GM18951 (cell line): Measurements from ENCODE around the gene FARP1.

ENCODE experiments used
- POLR2A ChIP-seq: IDR thresholded peaks from 4 replicates; pipeline ENCODE4 v1.6.1; 2011; ENCODE audit warnings: mild to moderate bottlenecking; ENCODE audit not compliant: insufficient read length, insufficient read depth; ENCODE audit errors: extremely low read depth
- in situ Hi-C: fragments of 300-500 bp; cut with MboI; formaldehyde crosslinking; loops from one replicate; pipeline ENCODE4 v1.12.0; 2022; ENCODE audit warnings: low sequenced_read_pairs, mixed read lengths, inconsistent platforms; ENCODE audit not compliant: unreplicated experiment

FARP1 gene

GRCh38 chr13:98405107-98405571 is 262.2 kb downstream of the FARP1 start:
- TF ChIP-seq POLR2A, result no peak
- in situ Hi-C loops, result loop anchor here (25.0 kb wide), 1 partner anchor 543 kb away; no protein-coding TSS in a partner anchor

GRCh38 chr13:98405690-98406344 is 262.9 kb downstream of the FARP1 start:
- TF ChIP-seq POLR2A, result no peak
- in situ Hi-C loops, result loop anchor here (25.0 kb wide), 1 partner anchor 544 kb away; no protein-coding TSS in a partner anchor

- TF ChIP-seq POLR2A, result no peak
- in situ Hi-C loops, result loop anchor here (25.0 kb wide), 1 partner anchor 544 kb away; no protein-coding TSS in a partner anchor
Observed at GRCh38 chr13:98406427-98406826, 263.5 kb downstream of the FARP1 start.

- TF ChIP-seq POLR2A, result no peak
- in situ Hi-C loops, result loop anchor here (25.0 kb wide), 1 partner anchor 545 kb away; no protein-coding TSS in a partner anchor
Observed at GRCh38 chr13:98406971-98407370, 264.1 kb downstream of the FARP1 start.

- in situ Hi-C loops, result loop anchor here (25.0 kb wide), 1 partner anchor 545 kb away; no protein-coding TSS in a partner anchor
Observed at GRCh38 chr13:98407575-98407974, 264.7 kb downstream of the FARP1 start.

GRCh38 chr13:98409281-98409680 is 266.4 kb downstream of the FARP1 start:
- in situ Hi-C loops, result loop anchor here (25.0 kb wide), 1 partner anchor 547 kb away; no protein-coding TSS in a partner anchor
- TF ChIP-seq POLR2A, result no peak

More at GRCh38 chr13:98407575-98407974, 264.7 kb downstream of the FARP1 start:
- no peak for TF ChIP-seq POLR2A

GRCh38 chr13:98410612-98411011 is 267.7 kb downstream of the FARP1 start:
- in situ Hi-C loops, result loop anchor here (25.0 kb wide), 1 partner anchor 548 kb away; no protein-coding TSS in a partner anchor
- TF ChIP-seq POLR2A, result no peak

- in situ Hi-C loops, result loop anchor here (25.0 kb wide), 1 partner anchor 549 kb away; no protein-coding TSS in a partner anchor
- TF ChIP-seq POLR2A, result no peak
Observed at GRCh38 chr13:98411013-98411412, 268.1 kb downstream of the FARP1 start.

- in situ Hi-C loops, result loop anchor here (25.0 kb wide), 1 partner anchor 549 kb away; no protein-coding TSS in a partner anchor
- TF ChIP-seq POLR2A, result no peak
Observed at GRCh38 chr13:98411617-98412265, 268.8 kb downstream of the FARP1 start.

- in situ Hi-C loops, result loop anchor here (25.0 kb wide), 1 partner anchor 551 kb away; no protein-coding TSS in a partner anchor
Observed at GRCh38 chr13:98413278-98413677, 270.4 kb downstream of the FARP1 start.

- in situ Hi-C loops, result loop anchor here (25.0 kb wide), 1 partner anchor 551 kb away; no protein-coding TSS in a partner anchor
- TF ChIP-seq POLR2A, result no peak
Observed at GRCh38 chr13:98413796-98414195, 270.9 kb downstream of the FARP1 start.

- TF ChIP-seq POLR2A, result no peak
- in situ Hi-C loops, result loop anchor here (25.0 kb wide), 1 partner anchor 553 kb away; no protein-coding TSS in a partner anchor
Observed at GRCh38 chr13:98415326-98416070, 272.6 kb downstream of the FARP1 start.

GRCh38 chr13:98416408-98416807 is 273.5 kb downstream of the FARP1 start:
- in situ Hi-C loops, result loop anchor here (25.0 kb wide), 1 partner anchor 554 kb away; no protein-coding TSS in a partner anchor
- TF ChIP-seq POLR2A, result no peak
